ENCODE results near the gene IL16. TPM values are rescaled to one million over a fixed set of nuclear protein-coding genes. Genes with fewer than 3 reads are reported as not detected.
"Not testable (repeated sequence)": the region's sequence is repeated elsewhere in the genome, so short reads cannot be mapped to it uniquely, and the experiment has no call there.

IL16 gene
- total RNA-seq, 4 donors from 2014 or later: 9.7 to 15.2 (median 10.9) TPM

DNA sequence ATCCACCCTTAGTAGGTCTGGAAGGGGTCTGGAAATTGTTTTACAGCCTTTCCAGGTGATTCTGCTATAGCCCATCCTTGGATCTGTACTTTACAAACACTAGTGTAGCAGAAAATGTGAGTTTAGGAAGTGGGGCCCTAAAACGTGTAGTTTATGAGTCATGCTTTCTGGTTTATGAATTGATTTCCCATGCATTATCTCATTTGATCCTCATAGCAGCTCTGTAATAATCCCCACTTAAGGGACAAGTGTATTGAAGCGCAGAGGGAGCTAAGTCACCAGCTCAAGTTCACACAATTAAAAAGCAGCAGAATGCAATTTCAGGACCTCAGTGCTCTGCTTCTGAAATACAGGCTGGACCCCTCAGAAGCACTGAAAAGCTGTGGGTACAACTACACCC lies 149.9 kb downstream of the IL16 start:
- DNase-seq (ENCODE audit: low spot score in 2 of 2): no peak
- TF ChIP-seq, protein P1, sequence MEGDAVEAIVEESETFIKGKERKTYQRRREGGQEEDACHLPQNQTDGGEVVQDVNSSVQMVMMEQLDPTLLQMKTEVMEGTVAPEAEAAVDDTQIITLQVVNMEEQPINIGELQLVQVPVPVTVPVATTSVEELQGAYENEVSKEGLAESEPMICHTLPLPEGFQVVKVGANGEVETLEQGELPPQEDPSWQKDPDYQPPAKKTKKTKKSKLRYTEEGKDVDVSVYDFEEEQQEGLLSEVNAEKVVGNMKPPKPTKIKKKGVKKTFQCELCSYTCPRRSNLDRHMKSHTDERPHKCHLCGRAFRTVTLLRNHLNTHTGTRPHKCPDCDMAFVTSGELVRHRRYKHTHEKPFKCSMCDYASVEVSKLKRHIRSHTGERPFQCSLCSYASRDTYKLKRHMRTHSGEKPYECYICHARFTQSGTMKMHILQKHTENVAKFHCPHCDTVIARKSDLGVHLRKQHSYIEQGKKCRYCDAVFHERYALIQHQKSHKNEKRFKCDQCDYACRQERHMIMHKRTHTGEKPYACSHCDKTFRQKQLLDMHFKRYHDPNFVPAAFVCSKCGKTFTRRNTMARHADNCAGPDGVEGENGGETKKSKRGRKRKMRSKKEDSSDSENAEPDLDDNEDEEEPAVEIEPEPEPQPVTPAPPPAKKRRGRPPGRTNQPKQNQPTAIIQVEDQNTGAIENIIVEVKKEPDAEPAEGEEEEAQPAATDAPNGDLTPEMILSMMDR (IDR thresholded peaks at IDR 0.05): no peak
- TF ChIP-seq POLR2A (IDR thresholded peaks at IDR 0.05): no peak
- 59 to 64% methylated on average over 2 of the region's 2 CpGs for WGBS, 2 donors
- H3K4me3 ChIP-seq (ENCODE audit: low read depth, poor library complexity, severe bottlenecking): no peak overlapping the region
- intact Hi-C loops (cut with DNase I; ENCODE audit: low total_unique reads): loop anchor here (5.0 kb wide), 1 partner anchor 1749 kb away; no protein-coding TSS in a partner anchor

DNA sequence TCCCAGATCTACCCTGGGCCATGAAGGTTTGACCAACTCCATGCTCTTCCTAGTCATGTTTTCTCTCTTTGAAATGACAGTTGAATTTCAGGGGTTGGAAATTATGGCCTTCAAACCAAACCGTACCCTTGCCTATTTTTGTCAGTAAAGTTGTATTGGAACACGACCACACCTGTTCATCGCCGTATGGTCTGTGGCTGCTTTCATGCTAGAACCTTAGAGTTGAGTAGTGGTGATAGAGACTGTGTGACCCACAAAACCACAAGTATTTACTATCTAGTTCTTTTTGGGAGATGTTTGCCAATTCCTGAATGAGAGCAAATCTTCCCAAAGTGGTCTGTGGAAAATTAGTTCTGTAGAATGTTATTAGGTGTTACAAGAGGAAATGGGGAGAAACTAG lies 151.2 kb downstream of the IL16 start:
- 85 to 91% methylated on average over 4 of the region's 4 CpGs for WGBS, 2 donors
- H3K4me3 ChIP-seq (ENCODE audit: low read depth, poor library complexity, severe bottlenecking): no peak overlapping the region
- intact Hi-C loops (cut with DNase I; ENCODE audit: low total_unique reads): loop anchor here (5.0 kb wide), 1 partner anchor 1751 kb away; no protein-coding TSS in a partner anchor
- TF ChIP-seq, protein P1 (IDR thresholded peaks at IDR 0.05): no peak
- no peak for TF ChIP-seq POLR2A (IDR thresholded peaks at IDR 0.05)
- DNase-seq (ENCODE audit: low spot score in 2 of 2): no peak

DNA sequence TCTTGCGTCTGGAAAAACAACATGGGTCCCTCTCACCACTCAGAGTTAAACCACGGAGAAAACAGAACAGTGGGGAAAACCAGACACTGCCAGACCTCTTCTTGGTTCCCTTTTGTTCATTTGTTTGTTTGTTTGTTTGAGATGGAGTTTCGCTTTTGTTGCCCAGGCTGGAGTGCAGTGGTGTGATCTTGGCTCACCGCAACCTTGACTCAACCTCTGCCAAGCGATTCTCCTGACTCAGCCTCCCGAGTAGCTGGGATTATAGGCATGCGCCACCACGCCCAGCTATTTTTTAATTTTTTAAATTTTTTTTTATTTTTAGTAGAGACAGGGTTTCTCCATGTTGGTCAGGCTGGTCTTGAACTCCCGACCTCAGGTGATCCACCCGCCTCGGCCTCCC lies 152.0 kb downstream of the IL16 start:
- not testable (repeated sequence) for DNase-seq (ENCODE audit: low spot score in 2 of 2); H3K4me3 ChIP-seq (ENCODE audit: low read depth, poor library complexity, severe bottlenecking)
- intact Hi-C loops (cut with DNase I; ENCODE audit: low total_unique reads): loop anchor here (5.0 kb wide), 1 partner anchor 1751 kb away; no protein-coding TSS in a partner anchor
- 85 to 87% methylated on average over 11 of the region's 11 CpGs for WGBS, 2 donors

DNA sequence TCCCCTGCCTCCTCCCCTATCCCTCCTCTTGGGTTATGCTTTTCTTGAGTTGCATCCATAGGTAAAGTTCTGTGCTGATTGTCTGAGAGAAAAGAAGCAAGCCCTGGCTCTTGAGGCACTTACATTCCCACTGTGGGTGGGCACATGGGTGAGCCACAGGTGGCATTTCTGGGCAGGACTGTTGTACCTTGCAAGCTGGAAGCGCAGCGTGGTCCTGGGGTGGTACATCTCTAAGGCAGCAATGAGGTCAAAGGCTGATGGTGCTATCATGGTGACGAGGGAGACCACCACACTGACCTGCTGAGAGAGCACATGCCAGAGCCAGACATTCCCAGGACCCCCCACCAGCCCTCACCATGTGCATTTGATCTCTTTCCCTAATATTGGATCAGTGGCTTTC lies 152.6 kb downstream of the IL16 start:
- DNase-seq (ENCODE audit: low spot score in 2 of 2): no peak
- no peak overlapping the region for H3K4me3 ChIP-seq (ENCODE audit: low read depth, poor library complexity, severe bottlenecking)
- TF ChIP-seq, protein P1 (IDR thresholded peaks at IDR 0.05): no peak
- TF ChIP-seq POLR2A (IDR thresholded peaks at IDR 0.05): no peak
- intact Hi-C loops (cut with DNase I; ENCODE audit: low total_unique reads): loop anchor here (5.0 kb wide), 1 partner anchor 1752 kb away; no protein-coding TSS in a partner anchor
- WGBS, 2 donors: 98 to 100% methylated on average over 3 of the region's 3 CpGs

DNA sequence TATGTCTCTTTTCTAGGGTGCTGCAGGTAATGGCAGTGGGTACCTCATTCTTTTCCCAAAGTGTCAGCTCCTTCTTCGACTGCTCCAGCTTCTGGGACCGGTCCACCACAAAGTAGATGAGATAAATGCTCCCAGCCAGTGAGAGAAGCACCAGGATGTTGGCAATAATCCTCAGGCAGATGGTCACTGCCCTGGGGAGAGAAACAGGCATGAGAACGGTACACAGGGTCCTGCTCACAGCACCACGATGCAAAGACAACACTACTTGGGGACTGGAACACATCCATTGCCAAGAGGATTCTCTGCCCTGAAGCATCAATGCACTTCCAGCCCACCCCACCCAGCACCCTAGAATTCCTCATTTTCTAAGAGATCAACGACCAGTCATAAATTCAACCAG lies 155.0 kb downstream of the IL16 start:
- no peak for TF ChIP-seq POLR2A (IDR thresholded peaks at IDR 0.05)
- TF ChIP-seq, protein P1 (IDR thresholded peaks at IDR 0.05): no peak
- no peak for DNase-seq (ENCODE audit: low spot score in 2 of 2)
- WGBS, 2 donors: 68 to 78% methylated on average over 5 of the region's 5 CpGs
- intact Hi-C loops (cut with DNase I; ENCODE audit: low total_unique reads): no loop called here
- H3K4me3 ChIP-seq (ENCODE audit: low read depth, poor library complexity, severe bottlenecking): no peak overlapping the region

DNA sequence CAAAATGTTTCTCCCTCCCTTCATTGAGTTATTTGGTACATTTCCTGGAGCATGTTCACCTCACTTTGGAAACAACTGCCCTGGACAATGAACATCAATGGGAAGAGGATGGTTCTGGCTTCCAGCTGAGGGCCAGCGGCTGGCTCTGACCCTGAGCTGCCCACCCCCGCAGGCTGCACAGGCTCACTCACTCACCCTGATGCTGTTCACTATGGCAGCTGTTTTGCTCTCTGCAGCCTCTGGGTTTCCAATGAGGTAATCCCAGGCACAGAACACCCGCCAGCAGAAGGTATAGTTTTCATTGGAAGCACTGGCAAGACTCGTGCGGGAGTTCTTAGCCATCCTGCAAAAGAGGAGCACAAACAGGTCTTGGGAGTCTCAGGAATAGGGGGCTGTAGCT lies 159.6 kb downstream of the IL16 start:
- TF ChIP-seq POLR2A (IDR thresholded peaks at IDR 0.05): no peak
- TF ChIP-seq, protein P1 (IDR thresholded peaks at IDR 0.05): no peak
- DNase-seq (ENCODE audit: low spot score in 2 of 2): no peak
- no peak overlapping the region for H3K4me3 ChIP-seq (ENCODE audit: low read depth, poor library complexity, severe bottlenecking)
- 87 to 94% methylated on average over 5 of the region's 5 CpGs for WGBS, 2 donors
- intact Hi-C loops (cut with DNase I; ENCODE audit: low total_unique reads): no loop called here
